Progenitor cell of endocrine pancreas (in vitro differentiated cells): Measurements from ENCODE around the gene WDFY2. TPM values are rescaled to one million over a fixed set of nuclear protein-coding genes. Genes with fewer than 3 reads are reported as not detected.

Source experiments
- DNase-seq: peaks from one replicate; pipeline ENCODE4 v3.0.0; 2021; ENCODE audit warnings: low spot score; ENCODE audit not compliant: unreplicated experiment
- H3K27ac Mint-ChIP-seq: 2 replicates; pipeline ENCODE4 v1.8.0; 2021; ENCODE audit warnings: mild to moderate bottlenecking, moderate library complexity, mixed read lengths
- H3K27me3 Mint-ChIP-seq: 2 replicates; pipeline ENCODE4 v1.8.0; 2021; ENCODE audit warnings: mixed read lengths
- H3K36me3 Mint-ChIP-seq: 2 replicates; pipeline ENCODE4 v1.8.0; 2022; ENCODE audit warnings: mixed read lengths; ENCODE audit not compliant: insufficient read depth
- H3K4me1 Mint-ChIP-seq: 2 replicates; pipeline ENCODE4 v1.8.0; 2021; ENCODE audit warnings: low read depth, mixed read lengths
- H3K4me3 Mint-ChIP-seq: 2 replicates; pipeline ENCODE4 v1.8.0; 2021; ENCODE audit warnings: low read depth, mild to moderate bottlenecking, moderate library complexity, mixed read lengths
- H3K9me3 Mint-ChIP-seq: 2 replicates; pipeline ENCODE4 v1.8.0; 2021; ENCODE audit warnings: low read depth, mixed read lengths
- CTCF ChIP-seq: fragments of 200-600 bp; sonication (generic); IDR thresholded peaks from one replicate; pipeline ENCODE4 v1.5.0; 2021; ENCODE audit warnings: antibody characterized with exemption, mild to moderate bottlenecking; ENCODE audit not compliant: unreplicated experiment
- total RNA-seq: library from RNA; stranded (reverse); gene quantifications from 2 replicates; pipeline ENCODE4 v1.2.1, GENCODE V29; 2021

WDFY2 gene
- total RNA-seq, 1 donor from 2014 or later: 17.2 TPM

- Mint-ChIP-seq H3K36me3 (peaks cover 9% of the 10 kb centered on the region), H3K27ac (no peak overlapping the region), H3K27me3 (no peaks in the 10 kb centered on the region), H3K9me3 (no peaks in the 10 kb centered on the region), H3K4me3 (no peak overlapping the region), H3K4me1 (peaks cover 2% of the 10 kb centered on the region)
- DNase-seq: no peak
- TF ChIP-seq CTCF: no peak
These were observed 144.7 kb downstream of the WDFY2 start for GRCh38 chr13:51728972-51729371.

- H3K9me3 Mint-ChIP-seq: no peaks in the 10 kb centered on the region
These were observed 145.7 kb downstream of the WDFY2 start for GRCh38 chr13:51729866-51730553.

DNA sequence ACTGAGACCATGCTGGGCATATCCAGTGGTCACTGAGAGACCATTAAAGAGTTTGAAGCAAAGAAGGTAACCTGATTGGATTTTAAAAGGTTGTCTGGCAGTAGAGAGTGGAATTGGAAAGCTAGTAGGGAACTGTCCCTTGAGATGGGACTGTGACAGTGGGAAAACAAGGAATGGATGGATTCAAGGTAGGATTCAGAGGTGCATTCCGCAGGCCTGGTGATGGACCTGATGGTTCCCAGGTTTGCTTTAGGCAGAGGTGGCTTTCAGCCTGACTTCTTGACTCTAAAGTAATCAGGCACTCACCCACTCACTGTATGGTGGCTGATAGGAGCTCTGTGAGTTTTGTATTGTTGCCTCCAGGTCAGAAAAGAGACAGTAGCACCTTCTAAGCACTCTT, 146.7 kb downstream of the WDFY2 start:
- no peak for DNase-seq
- Mint-ChIP-seq H3K4me1 (peaks cover 2% of the 10 kb centered on the region), H3K36me3 (peaks cover 12% of the 10 kb centered on the region), H3K9me3 (no peaks in the 10 kb centered on the region), H3K27ac (no peak overlapping the region), H3K4me3 (no peak overlapping the region), H3K27me3 (no peaks in the 10 kb centered on the region)
- no peak for TF ChIP-seq CTCF

More at GRCh38 chr13:51729866-51730553, 145.7 kb downstream of the WDFY2 start:
- H3K4me1 Mint-ChIP-seq: peaks cover 2% of the 10 kb centered on the region
- no peak overlapping the region for H3K27ac Mint-ChIP-seq
- no peaks in the 10 kb centered on the region for H3K27me3 Mint-ChIP-seq
- H3K36me3 Mint-ChIP-seq: peaks cover 9% of the 10 kb centered on the region
- H3K4me3 Mint-ChIP-seq: no peak overlapping the region
- no peak for DNase-seq
- no peak for TF ChIP-seq CTCF

DNA sequence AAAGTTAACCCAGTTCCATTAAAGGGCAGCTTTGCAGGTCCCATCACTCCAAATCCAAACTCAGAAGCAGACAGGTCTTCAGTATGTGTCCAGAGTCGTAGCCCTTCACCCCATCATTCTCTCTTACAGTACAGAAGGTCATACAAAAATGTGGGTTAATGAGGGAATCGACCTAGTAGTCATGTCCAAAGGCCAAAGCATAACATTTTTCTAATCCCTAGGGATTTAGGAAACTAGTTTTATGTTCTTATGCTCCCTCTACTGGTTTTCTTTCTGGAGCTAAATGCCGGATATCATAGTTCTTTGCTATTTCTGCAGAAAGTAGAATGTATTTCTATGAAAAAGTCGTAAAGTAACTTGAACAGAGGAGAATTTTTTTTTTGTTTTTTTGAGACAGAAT, 147.5 kb downstream of the WDFY2 start:
- H3K4me3 Mint-ChIP-seq: no peak overlapping the region
- no peak overlapping the region for H3K27ac Mint-ChIP-seq
- DNase-seq: no peak

More for the DNA sequence above, 147.5 kb downstream of the WDFY2 start:
- Mint-ChIP-seq H3K27me3 (no peaks in the 10 kb centered on the region), H3K9me3 (no peaks in the 10 kb centered on the region), H3K36me3 (peaks cover 10% of the 10 kb centered on the region), H3K4me1 (peaks cover 1% of the 10 kb centered on the region)
- no peak for TF ChIP-seq CTCF
